Type B pancreatic cell (in vitro differentiated cells): ENCODE data around the gene EDARADD. TPM values are rescaled to one million over a fixed set of nuclear protein-coding genes. Genes with fewer than 3 reads are reported as not detected.
"Not testable (repeated sequence)": the region's sequence is repeated elsewhere in the genome, so short reads cannot be mapped to it uniquely, and the experiment has no call there.

ENCODE experiments used
- DNase-seq: peaks from one replicate; pipeline ENCODE4 v3.0.0; 2021; ENCODE audit warnings: mixed read lengths; ENCODE audit not compliant: unreplicated experiment; ENCODE audit errors: extremely low spot score
- H3K27ac Mint-ChIP-seq: 2 replicates; pipeline ENCODE4 v1.8.0; 2021; ENCODE audit warnings: mild to moderate bottlenecking, mixed read lengths
- H3K27me3 Mint-ChIP-seq: 2 replicates; pipeline ENCODE4 v1.8.0; 2021; ENCODE audit warnings: mixed read lengths
- H3K36me3 Mint-ChIP-seq: 2 replicates; pipeline ENCODE4 v1.8.0; 2021; ENCODE audit warnings: mixed read lengths
- H3K4me1 Mint-ChIP-seq: one replicate; pipeline ENCODE4 v1.8.0; 2021; ENCODE audit warnings: mixed read lengths; ENCODE audit not compliant: unreplicated experiment
- H3K4me3 Mint-ChIP-seq: 2 replicates; pipeline ENCODE4 v1.8.0; 2021; ENCODE audit warnings: mild to moderate bottlenecking, mixed read lengths
- H3K9me3 Mint-ChIP-seq: 2 replicates; pipeline ENCODE4 v1.8.0; 2021; ENCODE audit warnings: mixed read lengths
- long read RNA-seq: library from polyadenylated mRNA; unstranded; transcript quantifications from one replicate; pipeline ENCODE4 v2.0.0, GENCODE V29; 2020
- total RNA-seq: library from RNA; stranded (reverse); gene quantifications from 2 replicates; pipeline ENCODE4 v1.2.1, GENCODE V29; 2021; ENCODE audit warnings: low replicate concordance
- TF ChIP-seq, protein P1 (sequence below): fragments of 200-600 bp; sonication (generic); conservative IDR thresholded peaks from 2 replicates; pipeline ENCODE4 v1.5.0; 2021; ENCODE audit warnings: antibody characterized with exemption, mild to moderate bottlenecking

The EDARADD gene
- 14.8 and 39.9 TPM in 2 replicates for total RNA-seq
- long read RNA-seq, transcript EDARADD-202 (6 exons, 3,097 nt), result major isoform, 50 of 78 reads
- long read RNA-seq, partial matches to known transcripts, result 11 of 78 reads
- long read RNA-seq, other reads (novel, unspliced or antisense), result 13 of 78 reads

DNA sequence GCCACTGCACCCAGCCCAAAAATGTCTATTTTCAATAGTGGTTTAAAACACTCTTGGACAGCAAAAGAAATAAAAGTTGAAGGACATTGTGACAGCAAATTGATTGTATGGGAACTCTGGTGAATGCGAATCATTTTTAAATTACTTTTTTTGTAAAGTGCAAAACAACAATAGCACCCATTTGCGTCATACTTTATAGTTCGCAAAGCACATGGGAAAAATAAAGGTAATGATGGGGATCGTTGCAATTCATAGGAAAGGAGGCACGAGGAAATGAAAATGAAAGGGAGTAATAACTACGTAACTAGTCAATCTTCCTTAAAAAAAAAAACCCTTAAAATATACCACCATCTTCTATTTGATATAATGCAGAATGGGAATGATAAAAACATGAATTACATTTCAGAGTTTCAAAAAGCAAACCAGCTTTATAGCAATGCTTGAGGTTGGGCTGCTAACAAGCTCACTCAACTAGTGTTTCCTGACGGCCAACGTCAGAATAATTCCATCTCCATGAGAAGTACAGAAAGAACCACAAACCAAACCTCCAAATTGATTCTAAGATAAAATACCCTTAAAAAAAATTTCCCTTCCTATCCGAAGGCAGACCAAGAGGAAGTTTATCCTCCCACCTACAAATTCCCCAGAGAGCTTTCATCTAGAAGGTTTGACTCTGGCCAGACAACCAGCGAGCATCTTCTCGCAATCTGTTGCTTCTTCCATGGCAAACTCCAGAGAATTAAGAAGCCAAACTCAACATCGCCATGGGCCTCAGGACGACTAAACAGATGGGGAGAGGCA lies at the start of gene EDARADD:
EDARADD (plus strand) TSS at position 606 of the 801 bp plus-strand sequence; CDS start at position 765, 159 bp downstream.
- Mint-ChIP-seq H3K36me3 (peaks cover 4% of the 10 kb centered on the region), H3K27me3 (peaks cover 12% of the 10 kb centered on the region), H3K4me3 (peak within 1 kb of the TSS; percentile 94), H3K27ac (peak within 1 kb of the TSS; percentile 83), H3K4me1 (peaks cover 22% of the 10 kb centered on the region), H3K9me3 (no peaks in the 10 kb centered on the region)
- no peak for DNase-seq
- TF ChIP-seq, protein P1, sequence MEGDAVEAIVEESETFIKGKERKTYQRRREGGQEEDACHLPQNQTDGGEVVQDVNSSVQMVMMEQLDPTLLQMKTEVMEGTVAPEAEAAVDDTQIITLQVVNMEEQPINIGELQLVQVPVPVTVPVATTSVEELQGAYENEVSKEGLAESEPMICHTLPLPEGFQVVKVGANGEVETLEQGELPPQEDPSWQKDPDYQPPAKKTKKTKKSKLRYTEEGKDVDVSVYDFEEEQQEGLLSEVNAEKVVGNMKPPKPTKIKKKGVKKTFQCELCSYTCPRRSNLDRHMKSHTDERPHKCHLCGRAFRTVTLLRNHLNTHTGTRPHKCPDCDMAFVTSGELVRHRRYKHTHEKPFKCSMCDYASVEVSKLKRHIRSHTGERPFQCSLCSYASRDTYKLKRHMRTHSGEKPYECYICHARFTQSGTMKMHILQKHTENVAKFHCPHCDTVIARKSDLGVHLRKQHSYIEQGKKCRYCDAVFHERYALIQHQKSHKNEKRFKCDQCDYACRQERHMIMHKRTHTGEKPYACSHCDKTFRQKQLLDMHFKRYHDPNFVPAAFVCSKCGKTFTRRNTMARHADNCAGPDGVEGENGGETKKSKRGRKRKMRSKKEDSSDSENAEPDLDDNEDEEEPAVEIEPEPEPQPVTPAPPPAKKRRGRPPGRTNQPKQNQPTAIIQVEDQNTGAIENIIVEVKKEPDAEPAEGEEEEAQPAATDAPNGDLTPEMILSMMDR, result no peak

DNA sequence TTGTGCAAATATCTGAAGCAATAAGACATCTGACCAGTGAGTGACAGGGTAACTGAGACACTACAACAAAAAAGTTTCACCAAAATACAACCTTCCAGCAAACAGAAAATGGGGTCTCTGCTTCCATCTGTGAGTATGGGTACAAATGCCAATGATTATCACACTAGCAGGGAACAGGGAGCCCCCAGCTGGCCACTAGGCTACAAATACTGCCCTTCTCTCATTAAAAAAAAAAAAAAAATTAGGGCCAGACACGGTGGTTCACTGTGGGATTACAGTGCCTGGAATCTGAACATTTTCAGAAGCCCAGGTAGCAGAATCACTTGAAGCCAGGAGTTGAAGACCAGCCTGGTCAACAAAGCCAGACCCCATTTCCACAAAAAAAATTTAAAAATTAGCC lies 48.4 kb upstream of the EDARADD start:
- Mint-ChIP-seq H3K27ac (no peak overlapping the region), H3K27me3 (no peaks in the 10 kb centered on the region), H3K36me3 (no peaks in the 10 kb centered on the region), H3K9me3 (no peaks in the 10 kb centered on the region), H3K4me1 (peaks cover 13% of the 10 kb centered on the region), H3K4me3 (no peak overlapping the region)
- no peak for DNase-seq
- TF ChIP-seq, protein P1, result peak; percentile 53

DNA sequence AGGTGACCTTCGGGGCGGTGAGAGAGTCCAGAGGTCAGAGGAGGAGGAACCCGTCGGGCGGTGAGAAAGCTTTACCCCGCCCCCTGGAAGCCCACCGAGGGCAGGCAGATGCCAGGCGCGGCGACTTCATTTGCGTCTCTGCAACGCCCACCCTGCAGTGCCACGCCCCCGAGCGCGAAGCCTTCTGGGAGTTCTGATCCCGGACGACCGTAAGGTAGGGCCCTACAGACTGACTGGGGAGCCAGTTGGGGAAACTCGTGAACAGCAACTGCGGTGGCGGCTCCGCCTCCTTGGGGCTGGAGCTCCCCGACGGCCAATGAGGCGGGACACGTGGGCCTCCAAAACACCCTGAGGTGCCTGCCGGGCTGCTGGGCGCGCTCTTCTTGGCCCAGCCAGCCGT lies 46.0 kb upstream of the EDARADD start:
- no peaks in the 10 kb centered on the region for H3K36me3 Mint-ChIP-seq

DNA sequence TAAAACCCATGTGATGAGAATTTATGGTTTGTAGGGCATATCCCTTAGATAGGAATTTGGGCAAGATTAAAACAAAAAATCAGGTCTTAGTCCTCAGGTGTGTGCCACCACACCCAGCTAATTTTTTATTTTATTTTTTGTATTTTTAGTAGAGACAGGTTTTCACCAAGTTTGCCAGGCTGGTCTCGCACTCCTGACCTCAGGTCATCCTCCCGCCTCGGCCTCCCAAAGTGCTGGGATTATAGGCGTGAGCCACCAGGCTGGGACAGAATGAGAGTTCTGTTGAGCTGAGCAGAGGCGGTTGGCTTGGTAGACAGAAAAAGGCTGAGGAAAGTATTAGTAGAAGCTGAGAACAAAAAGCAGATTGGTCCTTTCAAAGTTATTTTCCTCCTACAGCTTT lies 43.8 kb upstream of the EDARADD start:
- H3K27me3 Mint-ChIP-seq, result no peaks in the 10 kb centered on the region
- H3K9me3 Mint-ChIP-seq, result no peaks in the 10 kb centered on the region
- H3K4me1 Mint-ChIP-seq, result no peaks in the 10 kb centered on the region
- H3K27ac Mint-ChIP-seq, result no peak overlapping the region
- TF ChIP-seq, protein P1, result no peak
- H3K4me3 Mint-ChIP-seq, result no peak overlapping the region
- no peak for DNase-seq
- no peaks in the 10 kb centered on the region for H3K36me3 Mint-ChIP-seq

More for the DNA sequence above, 46.0 kb upstream of the EDARADD start:
- DNase-seq, result no peak
- no peak overlapping the region for H3K27ac Mint-ChIP-seq
- peaks cover 6% of the 10 kb centered on the region for H3K4me1 Mint-ChIP-seq
- H3K4me3 Mint-ChIP-seq, result no peak overlapping the region
- no peaks in the 10 kb centered on the region for H3K9me3 Mint-ChIP-seq
- TF ChIP-seq, protein P1, result no peak
- H3K27me3 Mint-ChIP-seq, result no peaks in the 10 kb centered on the region

DNA sequence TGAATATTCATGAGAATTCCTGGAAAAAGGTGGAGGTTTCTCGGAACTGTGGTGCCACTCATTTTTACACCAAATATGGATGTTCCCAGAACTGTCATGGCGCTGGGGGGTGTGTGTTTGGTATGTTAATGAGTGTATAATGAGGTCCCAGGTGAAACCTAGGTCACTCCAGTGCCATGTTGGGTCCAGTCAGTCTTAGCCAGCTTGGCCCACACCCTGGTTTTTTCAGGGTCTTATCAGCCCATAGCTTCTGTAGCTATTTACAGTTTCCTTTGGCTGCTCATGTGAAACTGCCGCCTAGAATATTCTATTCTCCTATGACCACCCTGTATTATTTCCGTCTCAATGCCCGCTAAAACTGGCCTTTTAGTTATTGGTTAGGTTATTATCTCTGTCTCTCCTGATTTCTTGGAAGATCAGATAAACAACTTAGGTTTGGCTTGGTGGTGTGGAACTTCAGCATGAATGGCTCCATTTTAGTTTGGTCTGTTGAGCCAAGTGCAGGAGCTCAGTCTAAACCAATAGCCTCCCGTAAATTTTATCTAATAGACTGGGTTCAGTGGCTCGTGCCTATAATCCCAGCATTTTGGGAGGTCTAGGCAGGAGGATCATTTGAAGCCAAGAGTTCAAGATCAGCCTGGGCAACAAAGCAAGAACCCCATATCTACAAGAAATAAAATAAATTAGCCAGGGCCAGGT lies 42.1 kb upstream of the EDARADD start:
- H3K27me3 Mint-ChIP-seq, result no peaks in the 10 kb centered on the region
- H3K36me3 Mint-ChIP-seq, result no peaks in the 10 kb centered on the region
- no peak overlapping the region for H3K4me3 Mint-ChIP-seq
- TF ChIP-seq, protein P1, result no peak
- no peak for DNase-seq
- H3K27ac Mint-ChIP-seq, result no peak overlapping the region
- H3K4me1 Mint-ChIP-seq, result no peaks in the 10 kb centered on the region
- H3K9me3 Mint-ChIP-seq, result no peaks in the 10 kb centered on the region

DNA sequence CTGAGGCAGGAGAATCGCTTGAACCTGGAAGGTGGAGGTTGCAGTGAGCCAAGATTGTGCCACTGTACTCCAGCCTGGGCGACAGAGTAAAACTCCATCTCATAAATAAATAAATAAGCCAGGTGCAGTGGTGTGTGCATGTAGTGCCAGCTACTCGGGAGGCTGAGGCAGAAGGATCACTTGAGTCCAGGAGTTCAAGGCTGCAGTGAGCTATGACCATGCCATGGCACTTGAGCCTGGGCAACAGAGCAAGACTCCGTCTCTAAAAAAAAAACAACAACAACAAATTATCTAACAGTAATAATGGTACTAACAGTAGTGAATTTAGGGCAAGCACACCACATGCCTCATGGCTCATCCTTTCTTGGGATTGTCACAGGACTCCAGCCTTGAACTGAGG lies 41.3 kb upstream of the EDARADD start:
- not testable (repeated sequence) for H3K27me3 Mint-ChIP-seq, H3K4me3 Mint-ChIP-seq, H3K27ac Mint-ChIP-seq

More for the DNA sequence above, 41.3 kb upstream of the EDARADD start:
- not testable (repeated sequence) for H3K36me3 Mint-ChIP-seq, H3K9me3 Mint-ChIP-seq, DNase-seq, H3K4me1 Mint-ChIP-seq
